Measurements from ENCODE around the gene MCF2L2.

The MCF2L2 gene

GRCh38 chr3:183254487-183255347 is 173.7 kb downstream of the MCF2L2 start:
- H3K9ac ChIP-seq, result no peak overlapping the region
- no peak for TF ChIP-seq CTCF (IDR thresholded peaks at IDR 0.05)
- H3K4me1 ChIP-seq, result no peaks in the 10 kb centered on the region
- peak overlapping the region; percentile 84 for H3K4me2 ChIP-seq (ENCODE audit: low read length)
- peak overlapping the region; percentile 68 for H3K4me3 ChIP-seq (ENCODE audit: low read depth, low read length)
- H3K27me3 ChIP-seq (ENCODE audit: control insufficient read depth, insufficient read depth, low read length), result no peaks in the 10 kb centered on the region
- no peak overlapping the region for H3K27ac ChIP-seq
- H3K36me3 ChIP-seq (ENCODE audit: control insufficient read depth, insufficient read depth, low read length), result no peaks in the 10 kb centered on the region
- no peaks in the 10 kb centered on the region for H3K9me3 ChIP-seq (ENCODE audit: control insufficient read depth, low read length)
- no peaks in the 10 kb centered on the region for H3K79me2 ChIP-seq
- peak overlapping the region; percentile 57 for H2AFZ ChIP-seq

DNA sequence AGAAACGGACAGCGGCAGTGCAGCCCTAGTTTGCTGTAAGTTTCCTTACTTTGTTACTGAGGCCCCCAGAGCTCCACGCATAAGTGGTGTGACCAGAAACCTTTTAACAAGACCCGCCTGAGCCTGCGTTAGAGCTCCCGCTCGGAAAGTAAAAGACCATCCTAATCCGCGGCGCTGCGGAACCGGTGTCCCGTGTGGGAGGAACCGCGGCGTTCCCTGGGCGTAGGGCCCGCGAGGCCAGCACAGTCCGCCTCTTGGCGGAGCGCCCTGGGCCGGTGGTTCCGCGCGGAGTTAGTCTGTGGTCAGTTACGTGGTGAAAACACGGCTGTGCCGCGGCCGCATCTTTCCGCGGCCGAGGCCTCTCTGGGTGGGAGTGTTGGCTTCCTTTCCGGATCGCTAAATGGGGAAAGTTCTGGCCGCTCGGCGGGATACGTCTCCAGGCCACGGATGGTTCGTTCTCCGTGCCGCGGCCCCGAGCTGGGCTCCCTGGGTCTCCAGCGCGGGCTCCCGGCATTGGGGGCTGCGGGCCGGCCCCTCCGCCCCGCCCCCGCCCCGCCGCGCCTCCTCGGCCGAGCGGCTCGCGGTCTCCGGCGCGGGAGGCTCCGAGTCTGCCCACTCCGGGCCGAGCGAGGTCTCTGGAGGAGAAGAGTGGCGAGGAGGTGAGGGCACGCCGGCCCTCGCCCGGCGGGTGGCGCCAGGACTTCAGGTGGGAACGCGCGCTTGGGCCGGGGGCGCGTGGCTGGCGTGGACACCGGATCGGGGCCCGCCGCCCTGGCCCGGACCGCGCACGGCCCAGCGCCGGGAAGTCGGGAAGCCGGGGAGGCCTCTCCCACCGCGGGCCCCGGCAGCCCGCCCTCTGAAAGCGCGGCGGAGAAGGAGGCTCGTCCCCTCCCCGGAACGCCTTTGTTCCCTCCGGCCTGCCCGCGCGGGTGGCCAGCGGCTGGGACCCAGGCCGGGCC is 174.6 kb downstream of the MCF2L2 start:
- no peaks in the 10 kb centered on the region for H3K36me3 ChIP-seq (ENCODE audit: control insufficient read depth, insufficient read depth, low read length)
- peak overlapping the region; percentile 34 for H3K27ac ChIP-seq
- H3K4me2 ChIP-seq (ENCODE audit: low read length), result peak overlapping the region; percentile 84
- H3K79me2 ChIP-seq, result no peaks in the 10 kb centered on the region
- H3K4me3 ChIP-seq (ENCODE audit: low read depth, low read length), result peak overlapping the region; percentile 68
- TF ChIP-seq CTCF (IDR thresholded peaks at IDR 0.05), result no peak
- H3K27me3 ChIP-seq (ENCODE audit: control insufficient read depth, insufficient read depth, low read length), result no peaks in the 10 kb centered on the region
- no peaks in the 10 kb centered on the region for H3K4me1 ChIP-seq
- peak overlapping the region; percentile 72 for H2AFZ ChIP-seq
- H3K9me3 ChIP-seq (ENCODE audit: control insufficient read depth, low read length), result no peaks in the 10 kb centered on the region
- no peak overlapping the region for H3K9ac ChIP-seq

DNA sequence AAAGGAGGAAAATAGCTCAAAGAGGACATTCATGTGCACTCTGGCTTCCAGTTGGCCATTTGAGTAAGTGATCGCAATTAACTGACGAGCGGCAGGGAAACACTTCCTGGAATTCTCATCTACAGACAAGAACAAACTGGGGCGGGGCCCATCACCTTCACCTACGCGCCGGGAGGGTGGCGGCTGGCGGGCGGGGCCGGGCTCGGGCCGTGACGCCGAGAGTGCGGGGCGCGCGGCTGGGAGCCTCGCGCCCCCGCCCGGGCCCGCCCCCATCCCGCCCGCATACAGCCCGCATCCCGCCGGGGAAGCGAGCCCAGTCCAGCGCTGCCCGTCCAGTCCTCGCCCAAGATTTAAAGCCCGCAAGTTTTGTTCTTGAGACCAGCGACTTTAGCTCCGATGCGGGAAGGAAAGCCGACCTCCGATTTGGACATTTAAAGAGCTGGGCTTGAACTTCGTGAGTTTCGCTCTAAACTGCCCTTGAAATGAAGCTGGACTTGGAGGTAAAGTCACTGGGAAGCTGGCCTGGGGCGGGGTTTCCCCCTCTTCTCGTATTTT is 175.4 kb downstream of the MCF2L2 start, which contains the start of gene B3GNT5:
Gene B3GNT5, plus strand, starts transcription at position 281 of the 555 bp plus-strand sequence. CDS start 16,546 bp downstream, outside the sequence.
- Histone ChIP-seq H3K27me3 (ENCODE audit: control insufficient read depth, insufficient read depth, low read length) (no peaks in the 10 kb centered on the region), H3K4me1 (no peaks in the 10 kb centered on the region), H3K36me3 (ENCODE audit: control insufficient read depth, insufficient read depth, low read length) (no peaks in the 10 kb centered on the region), H3K9me3 (ENCODE audit: control insufficient read depth, low read length) (no peaks in the 10 kb centered on the region), H3K79me2 (no peaks in the 10 kb centered on the region), H3K9ac (no peak within 1 kb of the TSS), H3K4me2 (ENCODE audit: low read length) (peak within 1 kb of the TSS; percentile 84), H3K27ac (peak within 1 kb of the TSS; percentile 34), H2AFZ (peak within 1 kb of the TSS; percentile 72), H3K4me3 (ENCODE audit: low read depth, low read length) (peak within 1 kb of the TSS; percentile 68)
- TF ChIP-seq CTCF (IDR thresholded peaks at IDR 0.05), result no peak

- Histone ChIP-seq H3K79me2 (no peaks in the 10 kb centered on the region), H3K36me3 (ENCODE audit: control insufficient read depth, insufficient read depth, low read length) (no peaks in the 10 kb centered on the region), H2AFZ (no peak overlapping the region), H3K9ac (no peak overlapping the region), H3K4me1 (no peaks in the 10 kb centered on the region), H3K27me3 (ENCODE audit: control insufficient read depth, insufficient read depth, low read length) (no peaks in the 10 kb centered on the region), H3K9me3 (ENCODE audit: control insufficient read depth, low read length) (no peaks in the 10 kb centered on the region), H3K4me2 (ENCODE audit: low read length) (peak overlapping the region; percentile 76), H3K4me3 (ENCODE audit: low read depth, low read length) (peak overlapping the region; percentile 50), H3K27ac (no peak overlapping the region)
- no peak for TF ChIP-seq CTCF (IDR thresholded peaks at IDR 0.05)
Measured at GRCh38 chr3:183252118-183252782, 176.2 kb downstream of the MCF2L2 start.
